Panc1 (cell line): Measurements from ENCODE around the gene IGSF21.

Experiments used
- SIN3A ChIP-seq: IDR thresholded peaks from 2 replicates; pipeline ENCODE4 v1.6.1; 2012; ENCODE audit warnings: low read depth, mild to moderate bottlenecking, low read length, moderate library complexity, borderline replicate concordance; ENCODE audit not compliant: insufficient read depth
- TF ChIP-seq, protein P1 (sequence below): fragments of 450-650 bp; IDR thresholded peaks from 2 replicates; pipeline ENCODE4 v1.5.1; 2017; ENCODE audit warnings: mild to moderate bottlenecking
- TF ChIP-seq, protein P2 (sequence below), 2 experiments: IDR thresholded peaks; 2 replicates each; pipeline ENCODE4 v1.6.1; 2011 to 2012; ENCODE audit warnings: low read depth in 2 of 2, control low read depth in 1 of 2, low read length in 1 of 2, mild to moderate bottlenecking in 1 of 2, moderate library complexity in 1 of 2; ENCODE audit not compliant: insufficient read depth in 1 of 2

DNA sequence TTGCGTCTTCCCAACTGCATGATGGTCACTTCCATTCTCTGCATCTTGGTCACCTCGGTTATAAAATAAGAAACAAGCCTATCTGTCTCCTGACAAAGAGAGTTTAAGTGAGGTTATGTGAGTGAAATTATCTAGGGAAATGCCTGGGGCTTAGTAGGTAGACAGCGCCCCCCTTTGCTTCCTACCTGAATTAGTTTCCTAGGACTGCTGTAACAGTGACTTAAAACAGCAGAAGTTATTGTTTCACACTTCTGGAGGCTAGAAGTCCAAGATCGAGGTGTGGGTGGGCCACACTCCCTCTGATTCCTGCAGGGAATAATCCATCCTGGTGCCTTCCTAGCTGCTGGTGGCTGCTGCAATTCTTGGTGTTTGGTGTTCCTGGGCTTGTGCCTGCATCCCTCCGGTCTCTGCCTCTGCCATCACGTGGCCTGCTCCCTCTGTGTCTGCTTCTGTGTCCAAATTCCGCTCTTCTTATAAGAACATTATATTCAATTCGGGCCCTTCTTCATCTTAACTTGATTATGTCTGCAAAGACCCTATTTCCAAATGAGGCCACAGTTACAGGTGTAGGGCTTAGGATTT, 92.6 kb downstream of the IGSF21 start:
- no peak for TF ChIP-seq SIN3A
- TF ChIP-seq, protein P1, sequence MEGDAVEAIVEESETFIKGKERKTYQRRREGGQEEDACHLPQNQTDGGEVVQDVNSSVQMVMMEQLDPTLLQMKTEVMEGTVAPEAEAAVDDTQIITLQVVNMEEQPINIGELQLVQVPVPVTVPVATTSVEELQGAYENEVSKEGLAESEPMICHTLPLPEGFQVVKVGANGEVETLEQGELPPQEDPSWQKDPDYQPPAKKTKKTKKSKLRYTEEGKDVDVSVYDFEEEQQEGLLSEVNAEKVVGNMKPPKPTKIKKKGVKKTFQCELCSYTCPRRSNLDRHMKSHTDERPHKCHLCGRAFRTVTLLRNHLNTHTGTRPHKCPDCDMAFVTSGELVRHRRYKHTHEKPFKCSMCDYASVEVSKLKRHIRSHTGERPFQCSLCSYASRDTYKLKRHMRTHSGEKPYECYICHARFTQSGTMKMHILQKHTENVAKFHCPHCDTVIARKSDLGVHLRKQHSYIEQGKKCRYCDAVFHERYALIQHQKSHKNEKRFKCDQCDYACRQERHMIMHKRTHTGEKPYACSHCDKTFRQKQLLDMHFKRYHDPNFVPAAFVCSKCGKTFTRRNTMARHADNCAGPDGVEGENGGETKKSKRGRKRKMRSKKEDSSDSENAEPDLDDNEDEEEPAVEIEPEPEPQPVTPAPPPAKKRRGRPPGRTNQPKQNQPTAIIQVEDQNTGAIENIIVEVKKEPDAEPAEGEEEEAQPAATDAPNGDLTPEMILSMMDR: no peak
- TF ChIP-seq, protein P2, sequence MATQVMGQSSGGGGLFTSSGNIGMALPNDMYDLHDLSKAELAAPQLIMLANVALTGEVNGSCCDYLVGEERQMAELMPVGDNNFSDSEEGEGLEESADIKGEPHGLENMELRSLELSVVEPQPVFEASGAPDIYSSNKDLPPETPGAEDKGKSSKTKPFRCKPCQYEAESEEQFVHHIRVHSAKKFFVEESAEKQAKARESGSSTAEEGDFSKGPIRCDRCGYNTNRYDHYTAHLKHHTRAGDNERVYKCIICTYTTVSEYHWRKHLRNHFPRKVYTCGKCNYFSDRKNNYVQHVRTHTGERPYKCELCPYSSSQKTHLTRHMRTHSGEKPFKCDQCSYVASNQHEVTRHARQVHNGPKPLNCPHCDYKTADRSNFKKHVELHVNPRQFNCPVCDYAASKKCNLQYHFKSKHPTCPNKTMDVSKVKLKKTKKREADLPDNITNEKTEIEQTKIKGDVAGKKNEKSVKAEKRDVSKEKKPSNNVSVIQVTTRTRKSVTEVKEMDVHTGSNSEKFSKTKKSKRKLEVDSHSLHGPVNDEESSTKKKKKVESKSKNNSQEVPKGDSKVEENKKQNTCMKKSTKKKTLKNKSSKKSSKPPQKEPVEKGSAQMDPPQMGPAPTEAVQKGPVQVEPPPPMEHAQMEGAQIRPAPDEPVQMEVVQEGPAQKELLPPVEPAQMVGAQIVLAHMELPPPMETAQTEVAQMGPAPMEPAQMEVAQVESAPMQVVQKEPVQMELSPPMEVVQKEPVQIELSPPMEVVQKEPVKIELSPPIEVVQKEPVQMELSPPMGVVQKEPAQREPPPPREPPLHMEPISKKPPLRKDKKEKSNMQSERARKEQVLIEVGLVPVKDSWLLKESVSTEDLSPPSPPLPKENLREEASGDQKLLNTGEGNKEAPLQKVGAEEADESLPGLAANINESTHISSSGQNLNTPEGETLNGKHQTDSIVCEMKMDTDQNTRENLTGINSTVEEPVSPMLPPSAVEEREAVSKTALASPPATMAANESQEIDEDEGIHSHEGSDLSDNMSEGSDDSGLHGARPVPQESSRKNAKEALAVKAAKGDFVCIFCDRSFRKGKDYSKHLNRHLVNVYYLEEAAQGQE (IDR thresholded peaks at IDR 0.05; ENCODE audit: insufficient read depth in 1 of 2, low read depth in 2 of 2, low read length in 1 of 2): no peak
